ENCODE results near the gene GINS2.
A peak's percentile ranks its signal among the peaks of the same experiment; 100 is the strongest.

Gene GINS2

DNA sequence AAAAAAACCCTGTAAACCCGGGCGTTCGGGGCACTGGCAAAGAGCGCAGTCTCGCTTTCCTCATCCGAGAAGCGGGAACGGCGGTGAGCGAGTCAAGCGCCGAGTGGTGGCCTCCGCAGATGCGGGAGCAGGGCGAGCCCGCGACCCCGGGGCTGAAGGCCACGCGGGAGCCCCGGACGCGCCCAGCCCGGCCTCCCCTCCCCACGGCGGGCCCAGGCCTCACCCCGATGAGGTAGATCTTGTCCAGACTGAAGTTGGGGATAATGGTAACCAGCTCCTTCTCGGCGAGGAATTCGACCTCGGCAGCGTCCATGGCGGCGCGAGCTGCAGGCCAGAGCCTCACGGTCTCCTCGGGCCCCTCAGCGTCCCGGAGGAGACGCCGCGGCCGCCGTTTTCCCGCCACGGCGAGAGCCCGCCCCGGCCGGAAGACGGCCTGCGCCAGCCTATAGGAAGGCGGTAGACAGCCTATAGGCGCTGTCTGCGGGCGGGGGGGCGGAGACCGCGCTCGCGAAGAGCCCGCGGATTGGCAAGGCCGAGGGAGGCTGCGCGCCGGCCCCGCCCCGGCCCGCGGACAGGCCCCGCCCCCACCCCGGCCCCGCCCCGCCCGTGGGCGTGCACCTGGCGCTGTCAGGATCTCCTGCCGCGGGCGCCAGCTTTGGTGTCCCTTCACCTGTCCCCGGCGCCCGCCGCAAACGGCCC lies at the start of gene GINS2:
Gene GINS2 (minus strand): TSS at position 369 of the 699 bp plus-strand sequence. CDS start 56 bp downstream, at position 313.
- DNase-seq (ENCODE audit: low spot score) = peak; percentile 71

DNA sequence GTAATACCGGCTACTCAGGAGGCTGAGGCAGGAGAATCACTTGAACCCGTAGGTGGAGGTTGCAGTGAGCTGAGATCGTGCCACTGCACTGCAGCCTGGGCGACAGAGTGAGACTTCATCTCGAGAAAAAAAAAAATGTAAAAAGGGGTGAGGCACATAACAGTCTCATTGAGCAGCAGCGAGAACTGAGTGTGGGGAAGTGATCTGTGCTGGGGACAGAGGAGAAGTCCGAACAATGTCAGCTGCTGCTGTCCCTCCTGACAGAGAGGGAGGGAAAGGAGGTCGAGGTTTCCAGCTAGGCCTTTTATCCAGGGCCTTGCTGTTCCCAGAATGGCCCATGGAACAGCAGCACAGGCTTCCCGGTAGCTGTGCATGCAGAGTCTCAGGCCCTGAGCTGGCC lies 48.2 kb upstream of the GINS2 start:
- no peak for DNase-seq (ENCODE audit: low spot score)

DNA sequence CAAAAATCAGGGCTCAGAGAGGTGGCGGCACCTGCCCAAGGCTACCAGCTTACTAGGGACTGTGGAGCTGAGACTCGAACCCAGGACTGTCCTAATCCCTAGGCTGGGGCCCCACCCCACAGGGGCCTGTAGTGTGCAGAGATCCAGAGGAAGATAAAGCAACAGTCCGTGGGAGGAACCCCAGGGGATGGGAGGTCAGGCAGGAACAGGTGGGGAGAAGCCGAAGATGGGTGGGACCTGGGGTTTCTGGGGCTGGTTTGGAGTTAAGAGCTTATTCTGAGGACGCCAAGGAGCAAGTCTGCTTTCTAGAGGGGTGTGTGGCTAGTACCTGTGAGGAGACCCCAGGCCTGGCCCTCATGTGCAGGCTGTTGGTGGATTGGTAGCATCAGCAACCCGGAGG lies 47.2 kb upstream of the GINS2 start:
- no peak for DNase-seq (ENCODE audit: low spot score)

DNA sequence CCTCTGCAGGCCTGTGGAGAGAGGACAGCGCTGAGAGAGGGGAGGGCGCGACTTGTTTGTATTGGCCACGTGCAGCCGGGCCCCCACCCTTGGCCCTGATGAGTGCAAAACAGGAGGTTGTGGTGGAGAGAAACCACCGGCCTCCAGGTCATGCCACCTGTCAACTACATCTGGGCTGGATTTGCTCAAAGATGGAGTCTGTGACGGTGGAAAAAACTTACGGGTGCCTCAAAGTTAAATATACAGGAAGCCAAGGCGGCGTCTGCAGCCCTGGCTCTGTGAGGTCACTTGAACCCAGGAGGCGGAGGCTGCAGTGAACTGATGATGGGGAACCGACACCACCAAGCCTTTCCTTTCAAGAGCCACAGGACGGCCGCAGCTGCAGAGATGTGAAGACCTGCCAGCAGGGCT lies 46.5 kb upstream of the GINS2 start:
- no peak for DNase-seq (ENCODE audit: low spot score)

DNA sequence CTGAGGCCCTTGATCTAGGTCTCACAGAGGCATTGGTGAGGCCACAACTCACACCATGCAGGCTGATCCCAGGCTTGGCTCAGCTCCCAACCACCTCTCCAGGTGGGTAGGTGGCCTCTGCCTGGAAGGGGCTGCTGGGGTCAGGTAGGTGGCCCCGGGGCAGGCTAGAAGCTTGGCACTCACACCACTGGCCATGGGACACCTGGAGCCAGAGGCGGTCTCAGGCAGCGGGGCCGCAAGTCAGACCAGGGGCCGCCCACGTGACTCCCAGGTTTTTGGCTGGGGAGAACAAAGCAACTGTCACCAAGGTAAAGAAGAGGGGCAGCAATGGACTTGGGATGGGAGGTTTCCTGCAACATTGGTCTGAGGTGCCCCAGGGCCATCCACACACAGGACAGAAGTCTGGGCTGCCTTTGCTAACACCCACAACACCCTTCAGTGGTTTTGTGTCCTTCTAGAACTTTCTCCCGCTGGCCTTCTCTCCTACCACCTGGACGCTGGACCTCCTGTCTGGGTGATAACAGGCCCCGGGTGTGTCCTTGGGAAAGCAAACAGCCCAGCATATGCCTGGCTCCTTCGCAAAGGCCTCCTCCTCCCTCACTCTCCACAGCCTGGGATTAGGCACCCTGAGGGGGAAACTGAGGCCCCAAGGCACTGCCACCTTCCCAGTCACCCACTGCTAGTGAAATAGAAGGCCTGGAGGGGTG lies 45.7 kb upstream of the GINS2 start:
- no peak for DNase-seq (ENCODE audit: low spot score)

DNA sequence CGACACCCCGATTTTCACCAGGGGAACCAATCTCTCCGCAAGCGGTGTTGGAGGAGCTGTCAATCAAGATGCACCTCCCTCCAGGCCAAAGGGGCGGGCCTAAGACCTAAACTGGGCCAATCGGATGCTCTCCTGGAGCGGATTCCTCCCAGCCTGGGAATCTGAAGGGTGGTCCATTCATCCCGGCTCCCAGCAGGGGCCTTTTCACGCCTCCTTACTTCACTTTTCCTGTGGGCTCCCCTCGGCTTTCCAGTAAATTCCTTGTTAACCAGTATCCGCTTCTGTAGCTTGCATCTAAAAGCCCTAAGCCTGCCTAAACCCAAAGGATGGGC lies 45.1 kb upstream of the GINS2 start:
- no peak for DNase-seq (ENCODE audit: low spot score)

DNA sequence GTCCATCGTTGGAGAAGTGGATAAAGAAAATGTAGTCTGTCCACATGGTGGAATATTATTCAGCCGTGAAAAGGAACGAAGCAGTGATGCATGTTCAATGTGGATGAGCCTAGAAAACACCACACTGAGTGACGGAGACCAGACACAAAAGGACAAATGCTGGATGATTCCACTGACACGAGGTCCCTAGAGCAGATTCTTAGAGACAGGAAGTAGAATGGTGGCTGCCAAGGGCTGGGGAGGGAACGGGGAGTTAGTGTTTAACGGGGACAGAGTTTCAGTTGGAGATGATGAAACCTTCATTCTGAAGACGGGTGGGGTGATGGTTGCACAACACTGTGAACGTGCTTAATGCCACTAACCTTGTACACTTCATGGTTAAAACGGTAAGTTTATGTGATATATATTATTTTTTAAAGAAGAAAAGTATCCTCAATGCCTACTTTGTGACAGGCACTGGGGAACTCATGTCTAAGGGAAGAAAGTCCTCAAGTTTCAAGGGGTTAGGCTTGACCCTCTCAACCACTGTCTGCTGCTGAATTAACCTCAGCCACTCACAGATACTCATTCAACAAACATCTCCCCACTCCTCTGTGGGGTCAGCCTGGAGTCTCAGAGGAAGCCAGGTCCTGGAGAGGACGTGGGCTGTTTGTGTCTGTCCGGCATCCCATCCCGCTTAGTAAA lies 44.5 kb upstream of the GINS2 start:
- no peak for DNase-seq (ENCODE audit: low spot score)

DNA sequence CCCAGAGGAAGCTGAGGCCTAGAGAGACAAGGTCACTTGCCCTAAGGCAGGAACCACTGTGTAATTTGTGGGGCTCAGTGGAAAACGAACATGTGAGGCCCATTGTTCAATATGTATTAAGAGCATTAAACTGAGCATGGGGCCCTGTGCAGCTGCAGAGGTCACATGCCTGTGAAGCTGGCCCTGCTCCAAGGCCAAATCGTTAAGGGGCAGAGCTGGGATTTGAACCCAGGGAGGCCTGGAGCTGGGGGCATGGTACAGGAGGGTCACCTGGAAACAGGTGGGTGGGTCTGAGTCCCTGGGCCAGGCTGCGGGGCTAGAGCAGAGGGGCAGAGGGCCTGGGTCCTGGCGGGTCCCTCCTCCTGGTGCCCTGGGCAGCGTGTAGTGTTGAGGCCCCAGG lies 42.4 kb upstream of the GINS2 start:
- DNase-seq (ENCODE audit: low spot score) = no peak

DNA sequence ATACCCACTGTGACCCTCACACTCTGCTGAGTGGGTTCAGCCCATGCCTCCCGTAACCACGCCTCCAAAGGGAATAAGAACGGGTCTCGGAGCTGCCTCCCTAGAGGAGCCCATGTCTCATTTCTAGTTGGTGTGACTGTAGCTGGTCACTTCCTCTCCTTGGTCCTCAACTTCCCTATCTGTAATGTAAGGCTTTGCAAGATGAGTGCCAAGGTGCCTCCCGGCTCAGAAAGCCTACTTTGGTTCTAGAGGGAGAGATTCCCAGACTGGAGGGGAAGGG lies 41.4 kb upstream of the GINS2 start:
- no peak for DNase-seq (ENCODE audit: low spot score)

DNA sequence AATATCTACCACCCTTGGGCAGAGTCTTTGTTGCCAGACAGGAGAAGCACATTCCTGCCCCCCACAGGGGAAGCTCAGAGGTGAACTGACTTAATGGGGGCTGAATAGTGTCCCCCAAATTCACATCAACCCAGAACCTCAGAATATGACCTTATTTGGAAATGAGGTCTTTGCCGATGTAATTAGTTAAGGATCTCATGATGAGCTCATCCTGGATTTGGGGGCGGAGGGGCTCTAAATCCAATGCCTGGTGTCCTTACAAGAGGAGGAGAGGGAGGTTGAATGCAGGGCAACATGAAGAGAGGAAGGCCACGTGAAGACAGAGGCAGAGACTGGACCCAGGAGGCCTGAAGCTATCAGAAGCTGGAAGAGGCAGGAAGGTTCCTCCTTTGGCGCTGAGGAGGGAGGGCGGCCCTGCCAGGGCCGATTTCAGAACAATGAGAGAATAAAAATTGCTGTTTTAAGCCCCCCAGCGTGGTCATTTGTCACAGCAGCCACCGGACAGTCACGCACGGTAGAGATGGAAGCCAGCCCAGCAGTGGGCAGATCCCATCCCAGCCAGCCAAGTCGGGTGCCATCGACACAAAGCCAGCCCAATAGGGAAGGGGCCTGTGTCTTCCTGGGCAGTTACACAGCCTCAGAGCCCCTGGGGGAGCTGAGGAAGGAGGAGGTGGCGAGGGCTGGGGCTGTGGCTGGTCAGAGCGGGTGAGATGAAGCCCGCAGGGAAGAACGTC lies 40.9 kb upstream of the GINS2 start:
- DNase-seq (ENCODE audit: low spot score) = no peak

DNA sequence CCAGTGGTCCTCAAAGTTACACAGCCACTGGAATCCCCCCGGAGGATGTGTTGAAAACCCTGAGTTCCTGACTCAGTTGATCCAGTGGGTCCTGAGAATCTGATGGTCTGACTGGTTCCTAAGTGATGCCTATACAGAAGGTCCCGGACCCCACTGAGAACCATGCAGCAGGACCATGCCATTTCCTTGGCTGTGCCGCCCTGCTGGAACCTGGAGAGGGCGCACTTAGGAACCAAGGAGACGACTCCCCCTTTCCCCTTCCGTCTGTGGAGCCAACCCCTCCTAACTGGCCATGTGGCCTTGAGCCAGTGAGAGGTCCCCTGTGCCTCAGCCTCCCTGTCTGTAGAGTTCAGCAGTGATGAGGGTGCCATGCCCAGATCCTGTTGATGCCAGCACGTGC lies 40.1 kb upstream of the GINS2 start:
- DNase-seq (ENCODE audit: low spot score) = no peak

DNA sequence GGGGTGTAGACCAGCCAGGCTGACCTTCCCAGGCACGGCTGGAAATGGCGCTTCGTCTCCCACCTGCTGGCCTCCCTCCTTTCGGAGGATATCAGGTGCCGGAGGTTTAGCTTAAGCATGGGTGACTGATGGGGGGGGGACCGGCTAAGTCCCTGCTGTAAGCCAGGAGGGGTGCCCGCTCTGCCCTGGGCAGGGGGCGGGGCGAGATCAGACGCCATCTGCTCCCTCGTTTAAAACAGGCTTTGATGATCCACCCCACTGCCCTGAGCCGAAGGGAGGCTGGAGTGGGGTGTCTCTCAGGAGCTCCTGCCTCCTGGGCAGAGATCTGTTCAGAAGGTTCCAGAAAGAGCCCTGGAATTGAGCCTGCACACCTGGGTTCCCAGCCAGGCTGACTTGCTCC lies 36.2 kb upstream of the GINS2 start:
- DNase-seq (ENCODE audit: low spot score) = no peak

DNA sequence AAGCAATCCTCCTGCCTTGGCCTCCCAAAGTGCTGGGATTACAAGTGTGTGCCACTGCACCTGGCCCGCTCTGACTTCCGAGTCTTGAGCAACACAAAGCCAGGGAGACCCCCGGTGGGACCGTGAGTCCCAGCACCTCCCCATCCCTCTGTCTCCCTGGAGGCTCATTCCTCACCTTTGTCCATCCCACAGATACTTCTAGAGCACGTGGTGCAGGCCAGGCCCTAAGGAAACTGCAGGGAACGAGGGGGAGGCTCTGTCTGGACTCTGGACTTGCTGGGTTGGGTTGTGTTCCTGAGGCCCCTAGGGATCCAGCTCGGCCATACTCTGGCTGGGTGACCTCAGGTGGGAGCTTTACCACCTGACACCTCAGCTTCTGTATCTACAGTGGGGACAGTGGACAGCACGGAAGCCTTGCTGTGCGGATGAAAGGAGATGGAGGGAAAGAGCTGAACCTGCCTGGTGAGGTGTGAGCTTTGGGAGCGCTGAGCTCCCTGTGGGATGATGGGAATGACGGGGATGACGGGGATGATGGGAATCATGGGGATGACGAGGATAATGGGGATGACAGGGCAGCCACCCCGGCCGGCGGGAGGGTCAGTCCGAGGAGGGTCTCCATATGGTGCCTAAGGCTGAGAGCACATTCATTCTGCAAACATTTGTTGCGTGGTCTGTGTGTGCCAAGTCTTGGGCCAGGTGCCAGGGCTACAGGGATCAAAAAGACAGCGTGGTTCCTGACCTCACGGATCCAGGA lies 35.5 kb upstream of the GINS2 start:
- DNase-seq (ENCODE audit: low spot score) = no peak

DNA sequence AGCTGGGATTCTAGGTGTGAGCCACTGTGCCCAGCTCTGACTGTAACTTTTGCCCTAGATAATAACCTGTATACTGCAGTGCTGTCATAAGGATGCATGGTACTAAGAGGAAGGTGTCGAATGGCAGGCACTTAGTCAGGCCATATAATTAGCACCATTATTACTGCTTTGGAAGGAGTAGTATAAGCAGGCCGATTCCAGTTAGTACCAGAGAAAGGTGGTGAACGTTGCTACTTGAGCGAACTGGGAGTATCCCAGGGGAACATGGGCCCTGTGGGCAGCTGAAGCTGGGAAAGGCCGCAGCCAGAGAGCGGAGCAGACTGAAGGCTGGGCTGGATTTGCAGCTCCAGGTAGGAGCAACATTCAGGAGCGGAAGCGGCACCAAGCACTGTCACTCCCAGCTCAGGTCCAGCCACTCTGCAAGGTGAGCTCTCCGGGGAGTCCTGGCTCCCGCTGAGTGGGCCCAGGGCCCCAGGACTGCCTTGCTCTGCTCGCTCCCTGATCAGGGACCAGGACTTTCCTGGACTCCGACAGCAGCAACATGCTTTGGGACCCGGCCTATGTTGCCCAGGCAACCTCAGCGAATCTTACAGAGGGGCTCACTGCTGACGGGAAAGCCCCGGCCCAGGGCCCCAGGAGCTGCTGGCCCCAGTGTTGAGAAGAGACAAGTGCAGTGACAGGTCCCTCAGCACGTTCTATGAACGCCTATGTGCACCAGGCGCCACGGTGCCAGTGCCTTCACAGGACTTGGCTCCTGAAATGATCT lies 33.6 kb upstream of the GINS2 start:
- no peak for DNase-seq (ENCODE audit: low spot score)

DNA sequence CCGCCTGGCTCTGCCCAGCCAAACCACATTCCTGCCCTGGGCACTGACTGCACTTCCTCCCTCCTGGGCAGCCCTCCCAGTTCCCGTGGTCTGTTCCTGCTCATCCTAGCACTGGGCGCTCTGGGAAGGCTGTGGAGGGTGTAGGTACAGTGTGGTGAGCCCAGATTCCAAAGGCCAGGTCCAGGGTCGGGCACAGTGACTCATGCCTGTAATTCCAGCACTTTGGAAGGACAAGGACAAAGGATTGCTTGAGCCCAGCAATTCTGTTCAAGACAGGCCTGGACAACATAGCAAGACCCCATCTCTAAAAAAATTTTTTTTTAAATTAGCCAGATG lies 31.5 kb upstream of the GINS2 start:
- no peak for DNase-seq (ENCODE audit: low spot score)

DNA sequence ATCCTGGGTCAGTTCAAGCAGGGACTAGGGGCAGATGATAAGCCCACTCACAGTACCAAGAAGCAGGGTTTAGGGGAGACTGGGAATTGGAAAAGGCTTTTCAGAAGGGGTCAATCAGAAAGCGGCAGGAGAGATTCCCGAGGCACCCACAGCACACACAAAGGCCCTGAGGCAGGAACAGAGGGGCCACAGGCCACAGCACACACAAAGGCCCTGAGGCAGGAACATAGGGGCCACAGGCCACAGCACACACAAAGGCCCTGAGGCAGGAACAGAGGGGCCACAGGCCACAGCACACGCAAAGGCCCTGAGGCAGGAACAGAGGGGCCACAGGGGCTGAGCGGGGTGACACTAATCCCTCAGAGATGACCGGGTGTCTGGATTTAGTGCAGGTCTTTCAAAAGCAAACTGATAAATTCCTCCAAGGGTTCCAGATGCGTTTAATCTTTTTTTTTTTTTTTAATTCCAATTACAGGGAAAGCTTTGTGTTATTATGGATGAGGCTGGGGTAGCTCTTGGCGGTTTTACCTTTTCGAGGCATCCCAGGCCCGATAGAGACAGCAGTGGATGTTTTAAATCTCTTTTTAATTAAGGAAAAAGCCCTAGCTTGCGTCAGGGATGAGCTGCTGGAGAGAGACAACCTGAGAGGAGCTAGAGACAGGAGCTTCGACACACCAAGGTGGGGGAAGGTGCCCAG lies 31.0 kb upstream of the GINS2 start:
- no peak for DNase-seq (ENCODE audit: low spot score)

DNA sequence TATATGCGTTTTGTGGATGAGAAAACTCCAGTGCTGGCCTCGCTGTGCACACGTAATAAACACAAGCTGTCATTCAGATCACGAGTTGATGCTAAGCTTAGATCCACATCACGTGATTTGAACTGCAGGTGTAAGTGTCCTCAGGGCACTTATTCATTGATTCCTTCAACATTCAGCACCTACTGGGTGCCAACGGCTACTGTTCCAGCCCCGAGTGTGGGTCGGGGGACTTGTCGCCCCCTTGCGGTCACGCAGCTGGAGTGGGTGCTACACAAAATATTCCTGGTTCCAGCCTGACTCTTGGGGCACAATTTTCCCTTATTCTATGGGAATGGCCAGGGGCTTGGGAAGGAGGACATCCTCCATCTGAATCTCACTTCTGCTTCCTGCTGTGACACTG lies 29.9 kb upstream of the GINS2 start:
- no peak for DNase-seq (ENCODE audit: low spot score)

DNA sequence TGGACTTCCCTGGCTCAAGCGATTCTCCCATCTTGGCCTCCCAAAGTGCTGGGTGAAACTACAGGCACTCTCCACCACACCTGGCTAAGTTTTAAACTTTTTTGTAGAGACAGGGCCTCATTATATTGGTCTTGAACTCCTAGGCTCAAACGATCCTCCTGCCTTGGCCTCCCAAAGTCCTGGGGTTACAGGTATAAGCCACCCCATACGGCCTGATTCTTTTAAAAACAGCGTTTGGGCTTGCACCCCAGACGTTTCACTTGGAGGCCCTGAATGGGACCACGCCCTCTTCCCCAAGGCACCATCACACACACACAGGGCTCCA lies 29.4 kb upstream of the GINS2 start:
- DNase-seq (ENCODE audit: low spot score) = no peak

DNA sequence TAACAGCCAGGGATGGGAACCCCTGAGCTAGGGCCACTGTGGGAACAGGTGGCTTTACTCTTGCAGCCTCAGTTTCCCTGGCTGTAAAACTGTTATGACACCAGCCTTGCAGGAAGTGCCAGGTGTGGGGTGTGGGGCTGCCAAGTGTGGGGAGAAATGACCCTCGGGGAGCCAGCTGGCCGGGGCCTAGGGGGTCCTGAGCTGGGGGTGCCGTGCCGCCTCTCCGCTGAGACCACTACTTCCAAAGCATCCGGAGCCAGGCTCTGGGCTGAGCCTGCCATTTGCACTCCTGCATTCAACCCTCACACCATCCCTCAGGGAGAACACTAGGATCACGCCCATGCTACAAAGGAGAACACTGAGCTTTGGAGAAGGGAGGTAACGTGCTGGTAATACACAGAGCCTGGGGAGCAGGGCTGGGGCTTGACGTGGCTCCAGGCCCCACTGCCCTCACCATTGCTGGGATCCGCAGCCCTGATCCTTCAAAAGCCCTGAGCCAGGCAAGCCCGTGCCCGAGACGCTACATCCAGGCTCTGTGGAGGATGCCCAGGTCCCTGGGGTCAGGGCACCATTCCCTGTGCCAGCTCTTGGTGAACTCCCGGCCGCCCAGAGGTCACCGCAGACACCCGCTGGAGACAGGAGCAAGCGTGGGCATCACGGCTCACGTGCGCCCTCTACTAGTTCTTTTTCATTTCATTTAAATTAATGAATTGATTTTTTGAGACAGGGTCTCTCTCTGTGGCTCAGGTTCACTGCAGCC lies 28.8 kb upstream of the GINS2 start:
- peak; percentile 62 for DNase-seq (ENCODE audit: low spot score)

DNA sequence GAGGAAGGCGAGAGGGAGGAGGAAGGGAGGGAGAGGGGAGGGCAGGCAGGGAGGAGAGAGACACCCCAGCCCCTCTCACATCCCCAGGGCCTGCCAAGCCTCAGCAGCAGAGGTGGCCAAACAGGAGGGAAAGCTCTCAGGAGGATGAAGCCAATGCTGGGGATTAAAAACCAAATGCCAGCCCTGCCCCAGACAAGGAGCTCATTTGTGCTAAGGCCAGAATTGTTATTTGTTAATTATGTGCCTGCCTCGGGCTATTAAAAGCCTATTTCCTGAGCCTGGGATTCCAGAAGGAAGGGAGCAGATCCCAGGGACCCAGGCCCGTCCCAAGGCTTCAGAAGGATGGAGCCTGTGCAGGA lies 27.9 kb upstream of the GINS2 start:
- DNase-seq (ENCODE audit: low spot score) = peak; percentile 20
